Measurements from ENCODE around the gene EXOC1L. TPM values are rescaled to one million over a fixed set of nuclear protein-coding genes. Genes with fewer than 3 reads are reported as not detected.

EXOC1L gene, protein sequence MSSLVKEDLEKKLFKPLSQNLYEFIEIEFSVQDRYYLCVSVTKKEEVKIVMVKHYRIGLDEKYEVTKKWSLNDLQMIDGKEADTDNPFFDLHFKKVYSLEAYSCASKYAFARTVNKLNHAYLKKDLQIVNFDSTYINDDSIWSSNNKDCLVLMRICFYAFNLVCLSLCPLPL
- not detected for total RNA-seq

DNA sequence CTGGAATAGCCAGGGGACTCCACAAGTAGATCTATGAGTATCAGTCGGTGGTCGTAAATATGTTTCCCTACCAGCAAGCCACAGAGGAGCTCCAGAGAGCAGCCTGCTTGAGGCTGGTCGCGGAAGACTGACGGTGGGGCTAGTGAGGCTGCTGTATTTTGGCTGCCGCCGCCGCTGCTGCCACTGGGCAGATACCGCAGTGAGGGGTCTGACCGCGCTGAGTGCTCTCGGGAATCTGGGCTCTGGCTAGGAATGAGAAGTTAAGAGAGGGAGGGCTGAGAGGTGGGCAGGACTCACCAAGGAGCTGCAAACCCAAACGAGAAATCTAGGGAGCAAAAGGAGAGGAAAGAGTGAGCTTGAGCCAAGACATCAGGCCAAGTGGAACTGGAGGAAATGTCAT, at the start of gene EXOC1L:
TSS of gene EXOC1L (plus strand) at position 157 of the 400 bp plus-strand sequence. CDS start at position 394, 237 bp downstream.
- peaks cover 8% of the 10 kb centered on the region for H3K27me3 ChIP-seq (ENCODE audit: insufficient read depth, low read length)
- no peaks in the 10 kb centered on the region for H3K4me1 ChIP-seq (ENCODE audit: insufficient read depth, low read length)
- H3K4me3 ChIP-seq (ENCODE audit: low read length), result no peak within 1 kb of the TSS
- no peaks in the 10 kb centered on the region for H3K9me3 ChIP-seq (ENCODE audit: low read depth, low read length)

DNA sequence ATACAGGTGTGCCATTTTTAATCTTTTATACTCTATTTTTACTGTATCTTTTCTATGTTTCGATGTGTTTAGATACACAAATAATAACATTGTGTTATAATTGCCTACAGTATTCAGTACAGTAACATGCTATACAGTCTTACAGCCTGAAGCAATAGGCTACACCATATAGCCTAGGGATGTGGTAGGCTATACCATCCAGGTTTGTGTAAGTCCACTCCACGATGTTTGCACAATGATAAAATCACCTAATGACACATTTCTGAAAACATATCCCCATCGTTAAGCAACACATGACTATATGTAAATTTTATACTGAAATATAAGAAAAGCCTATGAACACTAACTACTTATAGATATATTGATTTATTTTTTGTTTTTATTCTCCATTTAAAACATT, 48.9 kb upstream of the EXOC1L start:
- Histone ChIP-seq H3K9me3 (ENCODE audit: low read depth, low read length) (no peaks in the 10 kb centered on the region), H3K27me3 (ENCODE audit: insufficient read depth, low read length) (no peaks in the 10 kb centered on the region), H3K4me3 (ENCODE audit: low read length) (no peak overlapping the region), H3K4me1 (ENCODE audit: insufficient read depth, low read length) (no peaks in the 10 kb centered on the region)

- no peaks in the 10 kb centered on the region for H3K9me3 ChIP-seq (ENCODE audit: low read depth, low read length)
- no peaks in the 10 kb centered on the region for H3K4me1 ChIP-seq (ENCODE audit: insufficient read depth, low read length)
- no peaks in the 10 kb centered on the region for H3K27me3 ChIP-seq (ENCODE audit: insufficient read depth, low read length)
Measured at GRCh38 chr4:55781341-55781740, 38.2 kb upstream of the EXOC1L start.

GRCh38 chr4:55781812-55782211, 37.8 kb upstream of the EXOC1L start:
- Histone ChIP-seq H3K4me1 (ENCODE audit: insufficient read depth, low read length) (no peaks in the 10 kb centered on the region), H3K9me3 (ENCODE audit: low read depth, low read length) (no peaks in the 10 kb centered on the region), H3K27me3 (ENCODE audit: insufficient read depth, low read length) (no peaks in the 10 kb centered on the region), H3K4me3 (ENCODE audit: low read length) (no peak overlapping the region)

More at GRCh38 chr4:55781341-55781740, 38.2 kb upstream of the EXOC1L start:
- H3K4me3 ChIP-seq (ENCODE audit: low read length), result no peak overlapping the region

DNA sequence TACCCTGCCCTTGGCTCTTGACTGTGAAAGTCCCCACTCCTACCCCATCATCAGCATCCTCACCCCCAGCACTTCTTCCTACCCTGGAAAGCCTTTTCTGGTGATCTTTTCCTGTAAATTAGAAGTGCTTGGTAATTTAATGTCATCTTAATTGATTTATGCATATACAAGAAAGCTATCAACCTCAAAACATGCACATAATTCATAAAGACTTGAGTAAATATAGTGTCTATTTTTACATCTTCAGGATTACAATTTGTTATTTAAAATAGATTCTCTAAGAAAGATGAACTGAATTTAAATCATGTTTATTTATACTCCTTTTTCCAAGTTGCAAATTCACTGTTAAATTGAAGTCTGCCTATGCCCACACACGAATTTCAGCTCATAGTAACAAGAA, 36.0 kb upstream of the EXOC1L start:
- Histone ChIP-seq H3K4me1 (ENCODE audit: insufficient read depth, low read length) (no peaks in the 10 kb centered on the region), H3K27me3 (ENCODE audit: insufficient read depth, low read length) (no peaks in the 10 kb centered on the region)

DNA sequence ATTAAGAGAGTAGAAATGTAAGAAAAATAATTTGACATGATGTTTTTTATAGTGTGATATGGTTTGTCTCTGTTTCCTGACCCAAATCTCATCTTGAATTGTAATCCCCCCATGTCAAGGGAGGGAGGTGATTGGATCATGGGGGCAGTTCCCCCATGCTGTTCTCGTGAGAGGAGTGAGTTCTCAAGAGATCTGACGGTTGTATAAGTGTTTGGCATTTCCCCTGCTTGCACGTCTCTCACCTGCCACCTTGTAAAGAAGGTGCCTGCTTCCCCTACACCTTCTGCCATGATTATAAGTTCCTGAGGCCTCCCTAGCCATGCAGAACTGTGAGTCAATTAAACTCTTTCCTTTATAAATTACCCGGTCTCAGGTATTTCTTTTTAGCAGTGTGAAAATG, 34.8 kb upstream of the EXOC1L start:
- H3K4me3 ChIP-seq (ENCODE audit: low read length), result no peak overlapping the region
- no peaks in the 10 kb centered on the region for H3K4me1 ChIP-seq (ENCODE audit: insufficient read depth, low read length)
- H3K27me3 ChIP-seq (ENCODE audit: insufficient read depth, low read length), result peaks cover 3% of the 10 kb centered on the region
- H3K9me3 ChIP-seq (ENCODE audit: low read depth, low read length), result no peaks in the 10 kb centered on the region

More for the DNA sequence above, 36.0 kb upstream of the EXOC1L start:
- no peak overlapping the region for H3K4me3 ChIP-seq (ENCODE audit: low read length)
- H3K9me3 ChIP-seq (ENCODE audit: low read depth, low read length), result no peaks in the 10 kb centered on the region

- no peaks in the 10 kb centered on the region for H3K9me3 ChIP-seq (ENCODE audit: low read depth, low read length)
- H3K4me3 ChIP-seq (ENCODE audit: low read length), result no peak overlapping the region
- H3K27me3 ChIP-seq (ENCODE audit: insufficient read depth, low read length), result peaks cover 50% of the 10 kb centered on the region
- peaks cover 4% of the 10 kb centered on the region for H3K4me1 ChIP-seq (ENCODE audit: insufficient read depth, low read length)
Measured at GRCh38 chr4:55791666-55792065, 27.9 kb upstream of the EXOC1L start.

DNA sequence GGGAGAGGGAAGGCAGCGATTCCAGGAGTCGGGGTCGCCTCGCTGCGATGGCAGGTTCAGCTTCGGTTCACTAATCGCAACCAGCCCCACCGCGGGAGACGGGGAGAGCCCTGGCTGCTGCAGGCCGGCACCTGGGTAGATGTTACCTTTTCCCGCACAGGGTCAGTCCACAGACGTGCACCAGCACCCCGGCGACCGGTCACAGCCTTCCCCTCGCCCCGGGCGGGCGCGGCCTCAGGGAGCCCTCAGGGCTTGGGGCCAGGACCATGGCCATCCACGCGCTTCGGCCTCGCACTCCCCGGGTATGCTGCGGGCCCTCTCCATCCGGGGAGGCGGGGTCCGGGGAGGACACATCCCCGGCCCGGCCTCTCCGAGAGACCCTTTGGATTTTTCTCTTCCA, 26.1 kb upstream of the EXOC1L start:
- peaks cover 56% of the 10 kb centered on the region for H3K27me3 ChIP-seq (ENCODE audit: insufficient read depth, low read length)
- H3K4me3 ChIP-seq (ENCODE audit: low read length), result no peak overlapping the region
- H3K4me1 ChIP-seq (ENCODE audit: insufficient read depth, low read length), result peaks cover 4% of the 10 kb centered on the region
- H3K9me3 ChIP-seq (ENCODE audit: low read depth, low read length), result no peaks in the 10 kb centered on the region

- Histone ChIP-seq H3K9me3 (ENCODE audit: low read depth, low read length) (no peaks in the 10 kb centered on the region), H3K4me3 (ENCODE audit: low read length) (no peak overlapping the region), H3K4me1 (ENCODE audit: insufficient read depth, low read length) (peaks cover 4% of the 10 kb centered on the region), H3K27me3 (ENCODE audit: insufficient read depth, low read length) (peaks cover 56% of the 10 kb centered on the region)
Measured at GRCh38 chr4:55794053-55794452, 25.5 kb upstream of the EXOC1L start.

DNA sequence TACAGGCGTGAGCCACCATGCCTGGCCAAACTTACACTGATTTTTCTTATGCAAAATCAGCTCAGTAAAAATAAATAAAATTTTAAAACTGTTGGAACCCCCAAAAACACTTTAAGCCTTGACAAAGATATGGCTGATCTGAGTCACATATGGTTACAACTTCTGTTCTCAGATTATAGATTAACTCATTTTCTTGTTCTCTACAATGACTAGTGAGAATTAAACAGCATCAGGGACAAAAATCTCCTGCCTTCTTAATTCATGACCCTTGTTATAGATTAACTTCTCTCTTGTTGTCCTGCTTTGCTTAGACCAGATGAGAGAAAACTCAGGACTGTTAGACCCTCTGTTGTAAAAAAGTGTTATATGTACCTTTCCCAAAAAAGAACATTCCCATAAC, 24.2 kb upstream of the EXOC1L start:
- Histone ChIP-seq H3K4me3 (ENCODE audit: low read length) (no peak overlapping the region), H3K4me1 (ENCODE audit: insufficient read depth, low read length) (peaks cover 4% of the 10 kb centered on the region), H3K27me3 (ENCODE audit: insufficient read depth, low read length) (peaks cover 53% of the 10 kb centered on the region), H3K9me3 (ENCODE audit: low read depth, low read length) (no peaks in the 10 kb centered on the region)

DNA sequence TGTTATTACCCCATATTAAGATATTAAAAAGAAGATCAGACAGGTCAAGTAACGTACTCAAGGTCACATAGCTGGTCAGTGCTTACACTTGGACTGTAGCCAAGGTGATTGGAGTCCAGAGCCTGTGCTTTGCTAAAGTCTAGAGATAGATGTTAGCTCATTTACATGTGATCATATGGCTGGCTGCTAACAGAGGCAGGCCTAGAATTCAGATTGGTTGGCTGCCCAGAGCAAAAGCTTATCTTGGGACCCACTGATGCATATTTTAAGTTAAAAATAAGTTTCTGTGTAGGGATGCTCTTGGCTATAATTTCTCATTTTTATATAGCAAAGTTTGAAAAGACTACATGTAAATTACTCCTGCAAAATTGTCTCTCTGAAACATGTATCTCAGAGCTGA, 18.1 kb upstream of the EXOC1L start:
- Histone ChIP-seq H3K27me3 (ENCODE audit: insufficient read depth, low read length) (peaks cover 8% of the 10 kb centered on the region), H3K4me1 (ENCODE audit: insufficient read depth, low read length) (no peaks in the 10 kb centered on the region), H3K9me3 (ENCODE audit: low read depth, low read length) (no peaks in the 10 kb centered on the region), H3K4me3 (ENCODE audit: low read length) (no peak overlapping the region)

GRCh38 chr4:55807556-55807955, 12.0 kb upstream of the EXOC1L start:
- Histone ChIP-seq H3K4me3 (ENCODE audit: low read length) (no peak overlapping the region), H3K9me3 (ENCODE audit: low read depth, low read length) (no peaks in the 10 kb centered on the region), H3K4me1 (ENCODE audit: insufficient read depth, low read length) (no peaks in the 10 kb centered on the region), H3K27me3 (ENCODE audit: insufficient read depth, low read length) (peaks cover 2% of the 10 kb centered on the region)

GRCh38 chr4:55808186-55808585, 11.4 kb upstream of the EXOC1L start:
- H3K9me3 ChIP-seq (ENCODE audit: low read depth, low read length), result no peaks in the 10 kb centered on the region
- peaks cover 2% of the 10 kb centered on the region for H3K27me3 ChIP-seq (ENCODE audit: insufficient read depth, low read length)
- H3K4me3 ChIP-seq (ENCODE audit: low read length), result no peak overlapping the region
- no peaks in the 10 kb centered on the region for H3K4me1 ChIP-seq (ENCODE audit: insufficient read depth, low read length)

- Histone ChIP-seq H3K27me3 (ENCODE audit: insufficient read depth, low read length) (peaks cover 2% of the 10 kb centered on the region), H3K4me1 (ENCODE audit: insufficient read depth, low read length) (no peaks in the 10 kb centered on the region), H3K4me3 (ENCODE audit: low read length) (no peak overlapping the region), H3K9me3 (ENCODE audit: low read depth, low read length) (no peaks in the 10 kb centered on the region)
Measured at GRCh38 chr4:55808632-55809031, 11.0 kb upstream of the EXOC1L start.

DNA sequence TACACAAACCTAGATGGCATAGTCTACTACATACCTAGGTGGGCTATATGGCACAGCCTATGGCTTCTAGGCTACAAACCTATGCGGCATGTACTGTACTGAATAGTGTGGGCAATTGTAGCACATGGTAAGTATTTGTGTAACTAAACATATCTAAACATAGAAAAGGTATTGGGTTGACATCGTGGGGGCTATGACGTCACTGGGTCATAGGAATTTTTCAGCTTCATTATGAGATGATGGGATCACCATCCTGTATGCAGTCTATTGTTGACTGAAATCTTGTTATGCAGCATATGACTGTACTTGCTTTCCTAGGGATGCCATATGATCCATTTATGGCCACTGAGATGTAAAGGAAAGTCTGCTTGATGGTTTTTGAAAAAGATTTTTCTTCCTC, 1.9 kb upstream of the EXOC1L start:
- Histone ChIP-seq H3K27me3 (ENCODE audit: insufficient read depth, low read length) (peaks cover 8% of the 10 kb centered on the region), H3K9me3 (ENCODE audit: low read depth, low read length) (no peaks in the 10 kb centered on the region), H3K4me3 (ENCODE audit: low read length) (no peak overlapping the region), H3K4me1 (ENCODE audit: insufficient read depth, low read length) (no peaks in the 10 kb centered on the region)

DNA sequence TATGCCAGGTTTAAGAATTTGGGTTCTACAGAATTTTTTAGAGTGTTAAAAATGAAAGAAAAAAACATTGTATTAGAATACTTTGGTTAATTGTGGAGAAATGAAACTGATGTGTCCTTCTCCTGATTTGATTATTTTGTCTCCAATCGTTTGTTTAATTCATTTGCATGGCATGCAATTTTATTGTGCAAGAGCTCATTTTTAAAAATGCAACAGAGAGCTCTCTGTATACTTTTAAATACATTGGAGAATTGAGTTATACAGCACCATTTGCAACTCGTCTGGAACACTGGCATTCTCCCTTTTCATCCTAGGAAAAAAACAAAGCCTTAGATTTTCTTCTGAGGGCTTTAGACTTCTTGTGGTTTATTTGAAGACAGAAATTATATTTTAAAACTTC, 689 bp downstream of the EXOC1L start:
- Histone ChIP-seq H3K4me1 (ENCODE audit: insufficient read depth, low read length) (no peaks in the 10 kb centered on the region), H3K27me3 (ENCODE audit: insufficient read depth, low read length) (peaks cover 8% of the 10 kb centered on the region), H3K9me3 (ENCODE audit: low read depth, low read length) (no peaks in the 10 kb centered on the region), H3K4me3 (ENCODE audit: low read length) (no peak overlapping the region)

All from mononuclear cell (primary cell).